Fibroblast of the aortic adventitia (primary cell): Measurements from ENCODE around the gene FN1. TPM values are rescaled to one million over a fixed set of nuclear protein-coding genes. Genes with fewer than 3 reads are reported as not detected.

Experiments used
- DNase-seq: peaks from one replicate; pipeline ENCODE4 v3.0.0-alpha.2; 2010; ENCODE audit warnings: low read depth
- H3K4me3 ChIP-seq: 2 replicates; pipeline ENCODE4 v1.5.1; 2011; ENCODE audit warnings: low read depth, mild to moderate bottlenecking, control low read depth, low read length, moderate library complexity
- total RNA-seq: library from RNA; depleted of rRNA; stranded (reverse); fragments of >200 nt; gene quantifications from 2 replicates; pipeline ENCODE4 v1.2.3, GENCODE V29; 2012; ENCODE audit warnings: low replicate concordance
- TF ChIP-seq, protein P1 (sequence below): IDR thresholded peaks from 2 replicates; pipeline ENCODE4 v1.5.1; 2011; ENCODE audit warnings: mild to moderate bottlenecking, low read length, control low read depth, inconsistent platforms; ENCODE audit not compliant: insufficient read depth

FN1 gene
- total RNA-seq, 1 donor: 7,235 TPM

- TF ChIP-seq, protein P1, sequence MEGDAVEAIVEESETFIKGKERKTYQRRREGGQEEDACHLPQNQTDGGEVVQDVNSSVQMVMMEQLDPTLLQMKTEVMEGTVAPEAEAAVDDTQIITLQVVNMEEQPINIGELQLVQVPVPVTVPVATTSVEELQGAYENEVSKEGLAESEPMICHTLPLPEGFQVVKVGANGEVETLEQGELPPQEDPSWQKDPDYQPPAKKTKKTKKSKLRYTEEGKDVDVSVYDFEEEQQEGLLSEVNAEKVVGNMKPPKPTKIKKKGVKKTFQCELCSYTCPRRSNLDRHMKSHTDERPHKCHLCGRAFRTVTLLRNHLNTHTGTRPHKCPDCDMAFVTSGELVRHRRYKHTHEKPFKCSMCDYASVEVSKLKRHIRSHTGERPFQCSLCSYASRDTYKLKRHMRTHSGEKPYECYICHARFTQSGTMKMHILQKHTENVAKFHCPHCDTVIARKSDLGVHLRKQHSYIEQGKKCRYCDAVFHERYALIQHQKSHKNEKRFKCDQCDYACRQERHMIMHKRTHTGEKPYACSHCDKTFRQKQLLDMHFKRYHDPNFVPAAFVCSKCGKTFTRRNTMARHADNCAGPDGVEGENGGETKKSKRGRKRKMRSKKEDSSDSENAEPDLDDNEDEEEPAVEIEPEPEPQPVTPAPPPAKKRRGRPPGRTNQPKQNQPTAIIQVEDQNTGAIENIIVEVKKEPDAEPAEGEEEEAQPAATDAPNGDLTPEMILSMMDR: peak; percentile 81
- H3K4me3 ChIP-seq: no peak overlapping the region
- peak; percentile 70 for DNase-seq
Measured at GRCh38 chr2:215454519-215455246, 18.8 kb upstream of the FN1 start.

DNA sequence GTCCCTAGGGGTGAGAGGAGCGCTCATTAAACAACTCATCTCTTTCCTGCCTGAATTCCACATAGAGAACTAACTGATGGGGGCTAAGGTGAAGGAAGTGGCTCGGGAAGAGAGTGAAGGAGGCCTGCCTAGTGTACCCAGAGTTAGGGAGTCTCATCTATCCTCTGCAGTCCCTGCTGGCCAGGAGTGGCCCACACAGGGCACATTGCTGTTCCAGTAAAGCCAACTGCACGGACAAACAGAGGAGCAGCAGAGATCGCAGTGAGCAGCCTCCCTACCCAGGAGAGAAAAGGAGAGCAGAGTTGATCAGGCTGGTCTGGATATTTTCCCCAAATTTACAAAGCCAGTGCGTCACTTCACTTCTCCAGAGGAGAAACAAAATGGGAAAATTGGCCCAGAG lies 16.9 kb upstream of the FN1 start:
- TF ChIP-seq, protein P1: no peak
- no peak for DNase-seq

DNA sequence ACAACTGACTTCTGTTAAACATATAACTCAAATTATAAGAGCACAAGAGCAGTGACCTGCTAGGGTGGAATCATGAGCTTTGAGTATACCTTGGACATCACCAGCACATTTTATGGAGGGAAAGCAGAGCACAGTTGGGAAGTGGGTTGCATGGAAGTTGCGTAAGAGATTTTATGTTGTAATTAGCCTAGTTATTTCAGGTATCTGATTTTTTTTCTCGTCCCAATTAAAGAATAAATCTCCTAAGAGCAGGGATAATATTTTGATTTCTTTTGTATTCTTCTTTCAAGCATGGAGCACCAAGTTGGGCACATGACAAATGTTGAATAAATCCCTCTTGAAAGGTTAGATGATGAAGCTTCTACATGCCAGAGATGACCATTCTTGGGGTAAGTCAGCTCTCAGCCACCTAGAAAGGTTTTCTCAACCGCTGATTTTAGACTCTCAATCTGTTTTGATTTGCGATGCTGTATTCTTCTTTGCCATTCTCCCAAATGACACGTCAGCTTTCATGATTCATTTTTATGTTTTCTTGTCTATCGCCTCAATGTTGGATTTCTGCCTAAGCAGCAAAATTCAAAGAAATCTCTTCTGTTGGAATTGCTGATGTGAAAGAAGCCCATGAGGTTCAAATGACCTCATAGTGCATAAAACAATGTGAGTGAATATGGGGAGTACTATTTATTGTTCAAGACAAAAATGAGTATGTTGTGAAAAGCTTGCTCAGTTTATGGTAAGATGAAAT lies 15.3 kb upstream of the FN1 start:
- no peak overlapping the region for H3K4me3 ChIP-seq
- TF ChIP-seq, protein P1: no peak
- DNase-seq: peak; percentile 48

More for the DNA sequence above, 16.9 kb upstream of the FN1 start:
- H3K4me3 ChIP-seq: no peak overlapping the region

DNA sequence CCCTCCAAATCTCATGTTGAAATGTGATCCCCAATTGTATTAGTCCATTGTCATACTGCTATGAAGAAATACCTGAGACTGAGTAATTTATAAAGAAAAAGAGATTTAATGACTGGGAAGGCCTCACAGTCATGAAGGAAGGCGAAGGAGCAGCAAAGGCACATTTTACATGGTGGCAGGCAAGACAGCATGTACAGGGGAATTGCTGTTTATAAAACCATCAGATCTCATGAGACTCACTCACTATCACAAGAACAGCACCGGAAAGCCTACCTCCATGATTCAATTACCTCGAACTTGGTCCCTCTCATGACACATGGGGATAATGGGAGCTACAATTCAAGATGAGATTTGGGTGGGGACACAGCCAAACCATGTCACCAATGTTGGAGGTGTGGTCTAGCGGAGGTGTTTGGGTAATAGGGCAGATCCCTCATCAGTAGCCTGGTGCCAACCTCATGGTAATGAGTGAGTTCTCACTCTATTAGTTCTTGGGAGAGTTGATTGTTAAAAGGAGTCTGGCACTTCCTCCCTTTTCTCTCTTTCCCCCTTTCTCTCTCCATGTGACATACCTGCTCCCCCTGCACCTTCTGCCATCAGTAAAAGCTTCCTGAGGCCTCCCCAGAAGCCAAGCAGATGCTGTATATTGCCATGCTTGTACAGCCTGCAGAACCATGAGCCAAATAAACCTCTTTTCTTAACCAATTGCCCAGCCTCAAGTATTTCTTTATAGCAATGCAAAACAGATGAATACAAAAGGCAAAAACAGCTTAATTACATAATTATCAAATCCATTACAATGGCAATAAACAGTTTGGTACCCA lies 14.5 kb upstream of the FN1 start:
- TF ChIP-seq, protein P1: no peak
- no peak for DNase-seq
- no peak overlapping the region for H3K4me3 ChIP-seq

DNA sequence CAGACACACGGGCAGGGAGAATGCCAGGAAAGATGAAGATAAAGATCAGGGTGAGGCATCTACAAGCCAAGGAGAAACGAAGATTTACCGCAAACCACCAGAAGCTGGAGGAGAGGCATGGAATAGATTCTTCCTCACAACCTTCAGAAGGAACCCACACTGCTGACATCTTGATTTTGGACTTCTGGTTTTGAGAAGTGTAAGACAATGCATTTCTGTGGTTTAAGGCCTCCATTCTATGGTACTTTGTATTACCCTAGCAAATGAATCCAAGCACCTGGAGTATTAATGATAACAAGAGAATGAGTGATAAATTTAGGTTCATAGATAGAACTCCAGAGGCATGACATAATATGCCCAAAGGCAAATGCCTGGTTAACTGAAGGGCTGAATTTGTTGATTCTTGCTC lies 11.8 kb upstream of the FN1 start:
- H3K4me3 ChIP-seq: no peak overlapping the region
- TF ChIP-seq, protein P1: no peak
- no peak for DNase-seq

GRCh38 chr2:215447056-215447455 lies 11.2 kb upstream of the FN1 start:
- H3K4me3 ChIP-seq: no peak overlapping the region
- TF ChIP-seq, protein P1: no peak
- DNase-seq: no peak
